ENCODE measurements around the gene SMG6.
A peak's percentile ranks its signal among the peaks of the same experiment; 100 is the strongest.

Gene SMG6

DNA sequence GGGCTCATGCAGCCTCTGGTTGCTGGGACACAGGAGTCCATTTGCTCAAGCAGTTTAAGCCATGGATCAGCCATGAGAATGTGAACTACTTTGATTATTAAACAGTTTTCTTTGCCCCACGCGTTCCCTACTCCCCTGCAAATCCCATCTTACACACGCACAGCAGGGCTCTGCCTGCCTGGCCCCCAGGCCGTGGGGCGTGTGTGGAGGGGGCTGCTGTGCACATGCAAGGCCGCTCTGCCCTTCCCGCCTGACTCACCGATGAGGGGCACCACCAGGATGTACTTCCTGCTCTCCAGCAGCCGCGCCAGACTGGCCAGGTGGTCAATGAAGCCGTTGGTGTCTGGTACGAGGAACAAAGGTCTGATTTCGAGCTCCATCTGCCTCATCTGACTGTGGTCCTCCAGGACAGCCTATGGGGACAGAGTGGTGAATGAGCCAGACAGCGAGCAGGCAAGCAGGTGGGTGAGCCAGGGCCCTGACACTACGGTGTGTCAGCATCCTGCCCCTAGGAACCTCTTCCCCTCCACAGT lies 235.0 kb downstream of the SMG6 start:
- peaks cover 52% of the 10 kb centered on the region for H3K36me3 Mint-ChIP-seq (ENCODE audit: low read depth)

DNA sequence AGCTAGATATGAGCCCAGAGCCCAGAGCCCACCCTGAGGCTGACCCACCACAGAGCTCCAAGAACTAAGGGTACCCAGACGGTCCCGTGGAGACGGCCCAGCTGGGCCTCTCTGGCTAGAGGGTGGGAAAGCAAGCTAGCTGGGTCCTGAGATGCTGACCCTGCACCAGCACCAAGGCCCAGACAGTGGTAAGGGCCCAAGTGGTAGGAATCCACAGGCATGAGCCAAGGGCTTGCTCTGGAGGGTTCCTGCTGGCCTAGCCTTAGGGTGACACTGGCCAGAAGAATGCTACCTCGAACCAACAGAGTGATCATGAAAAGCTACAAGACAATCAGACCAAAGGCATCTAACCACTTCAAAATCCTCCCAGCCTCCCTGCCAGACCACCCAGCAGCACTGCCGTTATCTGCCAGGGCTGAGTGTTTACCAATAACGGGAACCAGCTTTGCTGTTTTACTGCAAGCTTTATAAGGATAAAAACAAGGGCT lies 235.5 kb downstream of the SMG6 start:
- H3K27me3 Mint-ChIP-seq (ENCODE audit: low read depth, poor library complexity) = peaks cover 4% of the 10 kb centered on the region
- DNase-seq = no peak
- H3K27ac Mint-ChIP-seq = no peak overlapping the region
- TF ChIP-seq, protein P1, sequence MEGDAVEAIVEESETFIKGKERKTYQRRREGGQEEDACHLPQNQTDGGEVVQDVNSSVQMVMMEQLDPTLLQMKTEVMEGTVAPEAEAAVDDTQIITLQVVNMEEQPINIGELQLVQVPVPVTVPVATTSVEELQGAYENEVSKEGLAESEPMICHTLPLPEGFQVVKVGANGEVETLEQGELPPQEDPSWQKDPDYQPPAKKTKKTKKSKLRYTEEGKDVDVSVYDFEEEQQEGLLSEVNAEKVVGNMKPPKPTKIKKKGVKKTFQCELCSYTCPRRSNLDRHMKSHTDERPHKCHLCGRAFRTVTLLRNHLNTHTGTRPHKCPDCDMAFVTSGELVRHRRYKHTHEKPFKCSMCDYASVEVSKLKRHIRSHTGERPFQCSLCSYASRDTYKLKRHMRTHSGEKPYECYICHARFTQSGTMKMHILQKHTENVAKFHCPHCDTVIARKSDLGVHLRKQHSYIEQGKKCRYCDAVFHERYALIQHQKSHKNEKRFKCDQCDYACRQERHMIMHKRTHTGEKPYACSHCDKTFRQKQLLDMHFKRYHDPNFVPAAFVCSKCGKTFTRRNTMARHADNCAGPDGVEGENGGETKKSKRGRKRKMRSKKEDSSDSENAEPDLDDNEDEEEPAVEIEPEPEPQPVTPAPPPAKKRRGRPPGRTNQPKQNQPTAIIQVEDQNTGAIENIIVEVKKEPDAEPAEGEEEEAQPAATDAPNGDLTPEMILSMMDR (IDR thresholded peaks at IDR 0.05) = no peak
- no peak overlapping the region for H3K4me3 Mint-ChIP-seq
- no peaks in the 10 kb centered on the region for H3K9me3 Mint-ChIP-seq
- H3K4me1 Mint-ChIP-seq = peaks cover 95% of the 10 kb centered on the region
- H3K36me3 Mint-ChIP-seq (ENCODE audit: low read depth) = peaks cover 55% of the 10 kb centered on the region

More for the DNA sequence above, 235.0 kb downstream of the SMG6 start:
- Mint-ChIP-seq H3K4me1 (peaks cover 90% of the 10 kb centered on the region), H3K27me3 (ENCODE audit: low read depth, poor library complexity) (peaks cover 4% of the 10 kb centered on the region), H3K9me3 (no peaks in the 10 kb centered on the region), H3K4me3 (no peak overlapping the region), H3K27ac (no peak overlapping the region)
- DNase-seq = no peak
- TF ChIP-seq, protein P1 (IDR thresholded peaks at IDR 0.05) = no peak

DNA sequence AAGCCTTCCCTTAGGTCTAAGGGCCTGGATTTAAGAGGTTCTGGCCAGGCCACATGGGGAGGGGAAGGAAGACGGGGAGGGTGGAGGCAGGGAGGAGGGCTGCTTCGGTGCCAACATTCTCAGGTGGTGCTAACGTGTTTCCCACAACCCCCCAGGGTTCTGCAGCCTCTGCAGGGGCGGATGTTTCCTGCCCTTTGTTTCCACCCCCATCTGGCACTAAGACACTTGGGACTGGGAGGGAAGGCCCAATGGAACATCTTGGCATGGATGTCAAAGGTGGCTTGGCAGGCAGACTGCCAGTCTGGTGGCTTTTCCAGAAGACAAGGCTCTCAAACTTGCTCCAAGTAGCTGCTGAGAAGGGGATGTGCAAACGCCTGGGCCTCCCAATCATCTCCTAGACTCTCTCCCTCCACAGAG lies 236.0 kb downstream of the SMG6 start:
- Mint-ChIP-seq H3K9me3 (no peaks in the 10 kb centered on the region), H3K4me1 (peaks cover 96% of the 10 kb centered on the region), H3K4me3 (no peak overlapping the region)

DNA sequence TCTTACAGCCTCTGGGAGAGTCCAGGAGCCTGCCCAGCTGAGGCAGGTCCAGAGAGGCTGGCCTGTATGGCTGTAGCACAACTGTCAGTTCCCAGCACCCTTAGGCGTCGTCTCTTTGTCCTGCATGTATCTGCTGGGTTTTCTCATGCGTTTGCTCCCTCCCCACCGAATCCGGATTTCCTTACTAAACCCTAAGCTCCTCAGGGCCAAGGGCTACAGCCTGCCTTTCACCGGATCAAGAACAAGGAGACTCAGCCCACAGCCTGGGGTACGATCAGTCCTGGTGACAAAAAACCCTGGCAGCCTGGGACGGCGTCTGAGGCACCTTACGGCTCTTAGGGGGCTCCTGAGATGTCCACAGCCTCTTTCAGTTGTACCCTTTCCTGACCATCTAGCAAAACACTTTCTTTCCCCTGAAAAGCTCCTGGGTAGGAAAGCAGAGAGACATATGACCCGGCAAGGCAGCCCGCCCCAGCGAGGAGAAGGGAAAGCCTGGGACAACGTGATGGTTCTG lies 236.5 kb downstream of the SMG6 start:
- Mint-ChIP-seq H3K9me3 (no peaks in the 10 kb centered on the region), H3K4me3 (peak overlapping the region; percentile 24), H3K27me3 (ENCODE audit: low read depth, poor library complexity) (peaks cover 10% of the 10 kb centered on the region), H3K4me1 (peaks cover 96% of the 10 kb centered on the region), H3K27ac (peak overlapping the region; percentile 80), H3K36me3 (ENCODE audit: low read depth) (peaks cover 55% of the 10 kb centered on the region)
- TF ChIP-seq, protein P1 (IDR thresholded peaks at IDR 0.05) = no peak
- no peak for DNase-seq

More for the DNA sequence above, 236.0 kb downstream of the SMG6 start:
- TF ChIP-seq, protein P1 (IDR thresholded peaks at IDR 0.05) = no peak
- H3K27me3 Mint-ChIP-seq (ENCODE audit: low read depth, poor library complexity) = peaks cover 5% of the 10 kb centered on the region
- peaks cover 55% of the 10 kb centered on the region for H3K36me3 Mint-ChIP-seq (ENCODE audit: low read depth)
- DNase-seq = no peak
- H3K27ac Mint-ChIP-seq = no peak overlapping the region

DNA sequence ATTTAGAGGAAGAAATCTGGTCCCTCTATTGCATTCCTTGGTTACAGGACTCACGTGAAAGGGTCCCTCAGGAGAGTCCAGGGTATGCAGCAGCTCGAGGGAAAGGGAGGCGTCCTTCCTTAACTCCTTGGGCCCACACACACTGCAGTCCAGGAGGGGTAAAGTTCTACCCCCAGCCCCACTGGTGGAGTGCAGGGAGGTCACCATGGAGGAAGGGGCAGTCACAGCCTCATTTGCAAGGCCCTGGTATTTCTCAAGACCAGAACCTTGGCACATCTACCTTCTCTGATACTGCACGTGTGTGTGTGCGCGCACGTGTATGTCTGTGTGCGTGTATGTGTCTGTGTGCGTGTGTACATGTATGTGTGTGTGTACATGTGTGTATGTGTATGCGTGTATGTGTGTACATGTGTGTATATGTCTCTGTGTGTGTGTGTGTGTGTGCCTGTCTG lies 237.6 kb downstream of the SMG6 start:
- peak overlapping the region; percentile 9 for H3K4me3 Mint-ChIP-seq
- H3K4me1 Mint-ChIP-seq = peaks cover 88% of the 10 kb centered on the region
- peaks cover 21% of the 10 kb centered on the region for H3K27me3 Mint-ChIP-seq (ENCODE audit: low read depth, poor library complexity)
- H3K27ac Mint-ChIP-seq = peak overlapping the region; percentile 10
- H3K36me3 Mint-ChIP-seq (ENCODE audit: low read depth) = peaks cover 65% of the 10 kb centered on the region
- no peaks in the 10 kb centered on the region for H3K9me3 Mint-ChIP-seq
- no peak for DNase-seq
- TF ChIP-seq, protein P1 (IDR thresholded peaks at IDR 0.05) = no peak

Data from nephron progenitor cell (in vitro differentiated cells).